Muscle layer of duodenum (tissue), 2 donors: Measurements from ENCODE around the gene PGC.

Experiments used
- H3K27ac ChIP-seq: one replicate; pipeline ENCODE4 v1.7.0; 2013; ENCODE audit warnings: mild to moderate bottlenecking, low read length
- H3K27me3 ChIP-seq: one replicate; pipeline ENCODE4 v1.7.0; 2013; ENCODE audit warnings: low read depth, mild to moderate bottlenecking, control low read depth, low read length
- H3K36me3 ChIP-seq, 2 donors: one replicate each; pipeline ENCODE4 v1.7.0; 2013; ENCODE audit warnings: low read length in 2 of 2, control low read depth in 1 of 2, mild to moderate bottlenecking in 1 of 2; ENCODE audit not compliant: insufficient read depth in 2 of 2, control insufficient read depth in 1 of 2
- H3K4me1 ChIP-seq, 2 donors: one replicate each; pipeline ENCODE4 v1.7.0; 2013; ENCODE audit warnings: low read length in 2 of 2, mild to moderate bottlenecking in 2 of 2, control low read depth in 1 of 2, moderate library complexity in 1 of 2; ENCODE audit not compliant: insufficient read depth in 2 of 2, control insufficient read depth in 1 of 2
- H3K4me3 ChIP-seq, 2 donors: one replicate each; pipeline ENCODE4 v1.7.0; 2013; ENCODE audit warnings: low read length in 2 of 2, low read depth in 1 of 2, mild to moderate bottlenecking in 1 of 2
- H3K9me3 ChIP-seq, 2 donors: one replicate each; pipeline ENCODE4 v1.7.0; 2013; ENCODE audit warnings: low read length in 2 of 2, control low read depth in 1 of 2, mild to moderate bottlenecking in 1 of 2; ENCODE audit not compliant: control insufficient read depth in 1 of 2
- donor health status: healthy.

The PGC gene

DNA sequence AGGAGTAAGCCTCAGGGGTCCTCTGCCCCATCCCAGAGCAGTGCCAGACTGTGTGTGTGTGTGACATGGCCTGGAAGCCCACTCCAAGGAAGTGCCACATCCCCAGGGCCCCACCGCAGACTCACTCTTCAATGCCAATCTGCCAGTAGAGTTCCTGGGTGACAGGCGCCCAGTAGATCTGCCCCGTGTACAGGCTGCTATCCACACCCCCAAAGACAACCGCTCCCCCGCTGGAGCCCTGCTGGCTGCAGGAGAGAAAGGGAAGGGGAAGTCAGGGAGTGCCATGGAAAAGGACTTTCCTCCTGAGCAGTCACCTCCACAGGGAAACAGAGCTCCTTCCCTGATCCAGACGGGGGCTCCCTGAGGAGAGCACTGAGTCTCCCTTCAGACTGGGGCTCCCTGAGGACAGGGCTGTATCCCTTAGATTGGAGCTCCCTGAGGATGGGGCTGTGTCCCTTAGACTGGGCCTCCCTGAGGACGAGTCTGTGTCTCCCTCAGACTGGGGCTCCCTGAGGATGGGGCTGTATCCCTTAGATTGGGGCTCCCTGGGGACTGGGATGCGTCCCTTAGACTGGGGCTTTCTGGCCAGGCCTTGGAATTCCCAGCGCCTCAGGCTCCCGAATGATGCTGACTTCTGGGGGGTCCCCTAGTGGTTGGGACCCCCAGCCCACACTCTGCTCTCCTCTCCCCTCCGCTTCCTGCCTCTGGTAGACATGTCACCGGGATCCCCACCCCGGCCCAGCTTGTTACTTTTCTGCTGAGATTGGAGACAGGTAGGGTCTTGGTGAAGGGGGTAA, 6.6 kb downstream of the PGC start:
- no peak overlapping the region for H3K27ac ChIP-seq
- no peaks in the 10 kb centered on the region for H3K36me3 ChIP-seq
- H3K4me1 ChIP-seq = peaks cover 4 to 5% of the 10 kb centered on the region in 2 donors
- H3K27me3 ChIP-seq = no peaks in the 10 kb centered on the region
- H3K9me3 ChIP-seq = no peaks in the 10 kb centered on the region
- no peak overlapping the region for H3K4me3 ChIP-seq

GRCh38 chr6:41739041-41739440, 8.2 kb downstream of the PGC start:
- Histone ChIP-seq H3K9me3 (no peaks in the 10 kb centered on the region), H3K36me3 (no peaks in the 10 kb centered on the region), H3K27me3 (no peaks in the 10 kb centered on the region), H3K4me3 (no peak overlapping the region), H3K27ac (no peak overlapping the region), H3K4me1 (peaks cover 4 to 6% of the 10 kb centered on the region in 2 donors)

GRCh38 chr6:41737591-41738130, 9.5 kb downstream of the PGC start:
- Histone ChIP-seq H3K27ac (no peak overlapping the region), H3K4me3 (no peak overlapping the region)

DNA sequence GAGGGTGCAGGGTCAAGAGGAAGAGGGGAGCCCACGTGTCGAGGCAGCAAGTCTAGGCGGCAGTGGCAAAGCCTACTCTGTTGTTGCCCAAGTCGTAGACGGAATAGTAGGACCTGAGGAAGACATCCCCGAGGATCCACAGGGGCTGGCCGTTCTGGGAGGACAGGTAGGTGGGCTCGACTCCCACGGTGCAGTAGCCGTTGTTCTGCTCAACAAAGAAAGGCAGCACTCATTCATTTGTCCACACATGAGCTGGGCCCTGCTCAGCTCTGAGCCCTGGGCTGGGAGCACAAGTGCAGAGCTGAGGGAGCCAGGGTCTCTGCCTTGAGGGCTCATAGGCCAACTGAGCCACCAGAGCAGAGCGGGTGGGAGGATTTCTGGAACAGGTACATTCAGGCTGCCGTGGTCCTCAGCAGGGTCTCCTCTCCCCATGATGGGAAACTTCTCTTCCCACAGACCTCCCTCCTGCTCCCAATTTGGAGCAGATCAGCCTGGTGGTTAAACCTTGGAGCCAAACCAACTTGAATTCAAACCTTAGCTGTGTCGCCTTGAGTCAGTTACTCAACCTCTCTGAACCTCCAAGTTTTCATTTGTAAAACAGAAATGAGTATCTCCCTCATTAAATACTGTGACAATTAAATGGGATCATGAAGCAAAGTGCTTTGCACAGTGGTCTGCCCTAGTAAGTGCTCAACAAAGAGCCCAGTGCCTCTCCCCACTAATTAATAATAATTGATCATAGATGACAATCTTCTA, 10.2 kb downstream of the PGC start:
- Histone ChIP-seq H3K27ac (no peak overlapping the region), H3K36me3 (no peaks in the 10 kb centered on the region), H3K9me3 (no peaks in the 10 kb centered on the region), H3K27me3 (no peaks in the 10 kb centered on the region), H3K4me1 (peaks cover 4 to 21% of the 10 kb centered on the region in 2 donors), H3K4me3 (no peak overlapping the region)

More at GRCh38 chr6:41737591-41738130, 9.5 kb downstream of the PGC start:
- no peaks in the 10 kb centered on the region for H3K36me3 ChIP-seq
- no peaks in the 10 kb centered on the region for H3K9me3 ChIP-seq
- H3K27me3 ChIP-seq = no peaks in the 10 kb centered on the region
- H3K4me1 ChIP-seq = peaks cover 4 to 18% of the 10 kb centered on the region in 2 donors

DNA sequence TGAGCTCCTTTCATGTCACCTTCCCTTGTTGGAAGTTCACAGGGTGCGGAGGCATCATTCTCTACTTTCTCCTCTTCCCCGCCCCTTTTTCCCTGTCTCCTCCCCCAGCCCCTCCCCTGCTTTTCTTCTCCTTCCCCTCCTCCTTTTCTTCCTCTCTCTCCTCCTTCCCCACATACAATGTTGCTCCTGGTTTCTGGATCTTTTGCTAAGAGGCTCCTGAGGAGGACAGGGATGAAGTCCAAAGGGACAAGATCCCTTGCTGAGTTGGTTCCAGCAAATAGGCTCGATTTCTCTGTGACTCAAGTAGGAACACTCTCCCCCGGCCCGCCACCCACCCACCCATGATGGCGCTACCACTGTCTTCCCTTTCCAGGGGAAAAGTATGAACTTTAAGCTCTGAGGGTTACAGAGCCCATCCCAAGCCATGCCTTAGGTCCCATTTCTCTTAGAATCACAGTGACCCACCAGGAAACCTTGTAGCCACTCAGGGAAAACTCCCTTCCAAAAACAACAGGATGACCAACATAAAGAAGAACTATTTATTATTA, 10.9 kb downstream of the PGC start:
- H3K27me3 ChIP-seq = no peaks in the 10 kb centered on the region

GRCh38 chr6:41735427-41736185, 11.6 kb downstream of the PGC start, which contains the start of gene TFEB:
TSS of gene TFEB (minus strand) at chr6:41735608. CDS start at chr6:41691213, 44,395 bp downstream.
- H3K27ac ChIP-seq = no peak within 1 kb of the TSS
- no peaks in the 10 kb centered on the region for H3K9me3 ChIP-seq
- no peaks in the 10 kb centered on the region for H3K27me3 ChIP-seq
- peak within 1 kb of the TSS; percentile 73 to 74 for H3K4me3 ChIP-seq
- H3K36me3 ChIP-seq = no peaks in the 10 kb centered on the region
- peaks cover 10 to 34% of the 10 kb centered on the region in 2 donors for H3K4me1 ChIP-seq

More for the DNA sequence above, 10.9 kb downstream of the PGC start:
- H3K36me3 ChIP-seq = no peaks in the 10 kb centered on the region
- H3K27ac ChIP-seq = no peak overlapping the region
- peaks cover 10 to 27% of the 10 kb centered on the region in 2 donors for H3K4me1 ChIP-seq
- no peaks in the 10 kb centered on the region for H3K9me3 ChIP-seq
- H3K4me3 ChIP-seq = peak overlapping the region in 1 of 2 donors; percentile 37

DNA sequence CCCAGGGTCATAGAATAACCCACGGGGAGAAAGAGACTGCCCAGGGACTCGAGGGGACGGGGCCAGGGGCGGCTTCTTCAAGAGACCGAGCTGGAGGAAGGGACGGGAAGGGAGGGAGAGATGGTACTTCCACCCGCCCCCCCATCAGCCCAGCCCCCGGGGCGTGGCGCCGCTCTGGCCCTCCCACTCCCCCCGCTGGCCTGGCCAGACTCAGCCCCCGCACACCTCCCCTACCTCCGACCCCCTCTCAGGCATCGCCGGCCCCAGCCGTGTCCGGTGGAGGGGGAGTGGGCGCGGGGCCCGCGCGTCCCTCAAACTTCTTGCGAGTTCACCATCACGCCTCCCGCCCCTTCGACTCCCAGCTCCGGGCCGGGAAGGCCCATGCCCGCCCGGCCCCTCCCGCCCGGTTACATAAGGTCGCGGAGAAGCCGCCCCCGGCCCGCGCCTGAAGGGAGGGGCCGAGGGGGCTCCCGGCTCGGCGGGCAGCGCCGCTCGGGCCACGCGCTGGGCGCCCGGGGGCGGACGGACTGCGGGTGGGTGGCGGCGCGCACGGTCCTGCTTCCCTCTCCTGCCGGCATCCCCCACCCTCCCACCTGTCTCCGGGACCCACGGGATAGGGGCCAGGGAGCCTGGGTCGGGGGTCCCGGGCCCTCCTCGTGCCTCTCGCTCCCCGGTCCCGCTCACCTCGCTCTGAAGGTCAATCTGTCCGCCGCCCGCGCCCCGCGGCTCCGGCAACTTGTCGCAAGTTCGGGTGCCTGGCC, 12.4 kb downstream of the PGC start:
- no peaks in the 10 kb centered on the region for H3K36me3 ChIP-seq
- no peaks in the 10 kb centered on the region for H3K27me3 ChIP-seq
- peaks cover 10 to 40% of the 10 kb centered on the region in 2 donors for H3K4me1 ChIP-seq
- peak overlapping the region; percentile 73 to 74 for H3K4me3 ChIP-seq
- no peaks in the 10 kb centered on the region for H3K9me3 ChIP-seq
- H3K27ac ChIP-seq = no peak overlapping the region

GRCh38 chr6:41733707-41734665, 13.2 kb downstream of the PGC start:
- Histone ChIP-seq H3K4me3 (peak overlapping the region; percentile 73 to 74), H3K36me3 (no peaks in the 10 kb centered on the region), H3K4me1 (peaks cover 10 to 44% of the 10 kb centered on the region in 2 donors), H3K9me3 (no peaks in the 10 kb centered on the region), H3K27me3 (no peaks in the 10 kb centered on the region), H3K27ac (peak overlapping the region; percentile 60)

- Histone ChIP-seq H3K36me3 (no peaks in the 10 kb centered on the region), H3K4me3 (peak overlapping the region; percentile 73 to 74), H3K4me1 (peaks cover 10 to 50% of the 10 kb centered on the region in 2 donors), H3K27me3 (no peaks in the 10 kb centered on the region), H3K27ac (peak overlapping the region; percentile 60), H3K9me3 (no peaks in the 10 kb centered on the region)
These were observed 13.9 kb downstream of the PGC start for GRCh38 chr6:41733360-41733706.
